ENCODE measurements around the gene B4GAT1.
A peak's percentile ranks its signal among the peaks of the same experiment; 100 is the strongest.

The B4GAT1 gene

GRCh38 chr11:66344550-66345315 lies 2.7 kb downstream of the B4GAT1 start, which contains the start of gene BRMS1:
Gene BRMS1 (minus strand): TSS chr11:66345104. CDS start chr11:66342234, 2,870 bp downstream.
- H3K27ac Mint-ChIP-seq = peak within 1 kb of the TSS; percentile 96
- H3K4me3 Mint-ChIP-seq = peak within 1 kb of the TSS; percentile 92
- DNase-seq (ENCODE audit: low spot score in 2 of 2) = peak; percentile 87 to 97
- ATAC-seq = peak; percentile 90
- H3K4me1 Mint-ChIP-seq = peaks cover 63% of the 10 kb centered on the region
- no peaks in the 10 kb centered on the region for H3K9me3 Mint-ChIP-seq
- H3K36me3 Mint-ChIP-seq = peaks cover 67% of the 10 kb centered on the region

GRCh38 chr11:66343176-66343575 lies 4.3 kb downstream of the B4GAT1 start:
- H3K27ac Mint-ChIP-seq = peak overlapping the region; percentile 56
- ATAC-seq (no peak), DNase-seq (ENCODE audit: low spot score in 2 of 2) (no peak)
- H3K4me1 Mint-ChIP-seq = peaks cover 68% of the 10 kb centered on the region
- peak overlapping the region; percentile 92 for H3K4me3 Mint-ChIP-seq
- no peaks in the 10 kb centered on the region for H3K9me3 Mint-ChIP-seq
- peaks cover 69% of the 10 kb centered on the region for H3K36me3 Mint-ChIP-seq

GRCh38 chr11:66341502-66342126 lies 5.8 kb downstream of the B4GAT1 start:
- no peaks in the 10 kb centered on the region for H3K9me3 Mint-ChIP-seq
- H3K36me3 Mint-ChIP-seq = peaks cover 69% of the 10 kb centered on the region
- H3K4me1 Mint-ChIP-seq = peaks cover 76% of the 10 kb centered on the region
- no peak for ATAC-seq
- DNase-seq (ENCODE audit: low spot score in 2 of 2) = no peak
- H3K27ac Mint-ChIP-seq = peak overlapping the region; percentile 7
- H3K4me3 Mint-ChIP-seq = no peak overlapping the region

- ATAC-seq = no peak
- Mint-ChIP-seq H3K36me3 (peaks cover 74% of the 10 kb centered on the region), H3K4me3 (no peak overlapping the region), H3K4me1 (peaks cover 75% of the 10 kb centered on the region), H3K9me3 (no peaks in the 10 kb centered on the region), H3K27ac (no peak overlapping the region)
- no peak for DNase-seq (ENCODE audit: low spot score in 2 of 2)
Measured at GRCh38 chr11:66340596-66341501, 6.6 kb downstream of the B4GAT1 start.

GRCh38 chr11:66339686-66340483 lies 7.5 kb downstream of the B4GAT1 start:
- ATAC-seq (no peak), DNase-seq (ENCODE audit: low spot score in 2 of 2) (no peak)
- H3K36me3 Mint-ChIP-seq = peaks cover 68% of the 10 kb centered on the region
- peaks cover 72% of the 10 kb centered on the region for H3K4me1 Mint-ChIP-seq
- H3K4me3 Mint-ChIP-seq = no peak overlapping the region
- no peak overlapping the region for H3K27ac Mint-ChIP-seq
- no peaks in the 10 kb centered on the region for H3K9me3 Mint-ChIP-seq

GRCh38 chr11:66339162-66339675 lies 8.2 kb downstream of the B4GAT1 start:
- peak overlapping the region; percentile 86 for H3K27ac Mint-ChIP-seq
- ATAC-seq = no peak
- H3K4me1 Mint-ChIP-seq = peaks cover 66% of the 10 kb centered on the region
- no peaks in the 10 kb centered on the region for H3K9me3 Mint-ChIP-seq
- H3K4me3 Mint-ChIP-seq = no peak overlapping the region
- H3K36me3 Mint-ChIP-seq = peaks cover 66% of the 10 kb centered on the region
- no peak for DNase-seq (ENCODE audit: low spot score in 2 of 2)

- peak overlapping the region; percentile 94 for H3K27ac Mint-ChIP-seq
Measured at GRCh38 chr11:66338276-66339161, 8.9 kb downstream of the B4GAT1 start.

GRCh38 chr11:66337103-66337899 lies 10.1 kb downstream of the B4GAT1 start:
- peaks cover 48% of the 10 kb centered on the region for H3K4me1 Mint-ChIP-seq
- no peaks in the 10 kb centered on the region for H3K9me3 Mint-ChIP-seq
- DNase-seq (ENCODE audit: low spot score in 2 of 2) (no peak), ATAC-seq (no peak)
- peak overlapping the region; percentile 94 for H3K27ac Mint-ChIP-seq
- peak overlapping the region; percentile 78 for H3K4me3 Mint-ChIP-seq
- H3K36me3 Mint-ChIP-seq = peaks cover 55% of the 10 kb centered on the region

More at GRCh38 chr11:66338276-66339161, 8.9 kb downstream of the B4GAT1 start:
- Mint-ChIP-seq H3K4me1 (peaks cover 59% of the 10 kb centered on the region), H3K36me3 (peaks cover 62% of the 10 kb centered on the region), H3K9me3 (no peaks in the 10 kb centered on the region), H3K4me3 (no peak overlapping the region)
- no peak for DNase-seq (ENCODE audit: low spot score in 2 of 2)
- ATAC-seq = no peak

GRCh38 chr11:66336234-66337102 lies 11.0 kb downstream of the B4GAT1 start, which contains the start of gene RIN1:
Gene RIN1 (minus strand): TSS chr11:66336434. CDS start chr11:66336402, 32 bp downstream.
- peak within 1 kb of the TSS; percentile 78 for H3K4me3 Mint-ChIP-seq
- peaks cover 46% of the 10 kb centered on the region for H3K36me3 Mint-ChIP-seq
- H3K27ac Mint-ChIP-seq = peak within 1 kb of the TSS; percentile 94
- no peaks in the 10 kb centered on the region for H3K9me3 Mint-ChIP-seq
- ATAC-seq = peak; percentile 92
- peak; percentile 68 to 87 for DNase-seq (ENCODE audit: low spot score in 2 of 2)
- peaks cover 39% of the 10 kb centered on the region for H3K4me1 Mint-ChIP-seq

GRCh38 chr11:66335531-66336233 lies 11.7 kb downstream of the B4GAT1 start:
- DNase-seq (ENCODE audit: low spot score in 2 of 2) = no peak
- ATAC-seq = no peak
- Mint-ChIP-seq H3K4me3 (peak overlapping the region; percentile 78), H3K9me3 (no peaks in the 10 kb centered on the region), H3K27ac (peak overlapping the region; percentile 94), H3K4me1 (peaks cover 36% of the 10 kb centered on the region), H3K36me3 (peaks cover 38% of the 10 kb centered on the region)

- DNase-seq (ENCODE audit: low spot score in 2 of 2) (no peak), ATAC-seq (no peak)
- Mint-ChIP-seq H3K36me3 (peaks cover 33% of the 10 kb centered on the region), H3K9me3 (no peaks in the 10 kb centered on the region), H3K4me1 (peaks cover 36% of the 10 kb centered on the region), H3K4me3 (peak overlapping the region; percentile 78), H3K27ac (peak overlapping the region; percentile 89)
Measured at GRCh38 chr11:66334605-66335442, 12.6 kb downstream of the B4GAT1 start.
